Thyroid gland (tissue), 4 donors: ENCODE results near the gene NDUFAF8.

ENCODE experiments used
- POLR2A ChIP-seq, 2 donors: fragments of 450-650 bp; IDR thresholded peaks; one replicate each; pipeline ENCODE4 v1.6.1; 2017; ENCODE audit warnings: antibody characterized with exemption in 2 of 2, mild to moderate bottlenecking in 2 of 2, moderate library complexity in 1 of 2
- TF ChIP-seq, protein P1 (sequence below), 6 experiments: fragments of 200-600 bp in 3 of 6; fragments of 450-650 bp in 3 of 6; sonication (generic) in 3 of 6; IDR thresholded peaks; one replicate each; pipeline ENCODE4 v1.5.1; 2016 to 2019; ENCODE audit warnings: antibody characterized with exemption in 6 of 6, mild to moderate bottlenecking in 2 of 6, inconsistent platforms in 1 of 6, moderate library complexity in 1 of 6

DNA sequence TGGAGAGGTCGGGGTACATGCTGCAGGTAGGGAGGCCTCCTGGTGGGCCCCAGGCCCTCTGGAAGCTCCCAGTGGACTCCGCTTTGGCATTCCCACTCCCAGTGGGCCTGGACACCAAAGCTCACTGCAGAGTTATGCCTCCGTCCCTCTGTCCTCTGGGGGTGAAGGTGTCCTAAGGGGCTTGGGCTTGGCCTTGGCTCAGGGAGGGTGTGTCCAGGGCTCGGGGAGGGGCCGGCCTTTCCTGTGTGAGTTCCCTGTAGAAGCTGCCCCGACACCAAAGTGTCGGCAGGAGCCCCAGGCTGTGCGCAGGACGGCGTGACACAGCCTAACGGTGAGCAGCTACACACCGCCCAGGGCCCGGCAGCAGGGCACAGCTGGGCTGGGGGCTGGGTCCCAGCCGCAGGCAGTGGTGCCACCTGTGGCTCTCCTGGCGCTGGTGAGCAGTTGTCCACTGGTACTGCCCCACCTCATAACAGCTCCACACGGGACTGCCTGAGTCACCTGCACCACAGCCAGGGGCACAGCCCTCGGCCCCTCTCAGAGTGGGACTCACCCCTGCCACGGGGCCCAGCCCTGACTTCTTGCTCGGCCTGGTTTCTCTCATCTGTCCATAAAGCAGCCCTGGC lies 6.4 kb upstream of the NDUFAF8 start:
- TF ChIP-seq, protein P1, sequence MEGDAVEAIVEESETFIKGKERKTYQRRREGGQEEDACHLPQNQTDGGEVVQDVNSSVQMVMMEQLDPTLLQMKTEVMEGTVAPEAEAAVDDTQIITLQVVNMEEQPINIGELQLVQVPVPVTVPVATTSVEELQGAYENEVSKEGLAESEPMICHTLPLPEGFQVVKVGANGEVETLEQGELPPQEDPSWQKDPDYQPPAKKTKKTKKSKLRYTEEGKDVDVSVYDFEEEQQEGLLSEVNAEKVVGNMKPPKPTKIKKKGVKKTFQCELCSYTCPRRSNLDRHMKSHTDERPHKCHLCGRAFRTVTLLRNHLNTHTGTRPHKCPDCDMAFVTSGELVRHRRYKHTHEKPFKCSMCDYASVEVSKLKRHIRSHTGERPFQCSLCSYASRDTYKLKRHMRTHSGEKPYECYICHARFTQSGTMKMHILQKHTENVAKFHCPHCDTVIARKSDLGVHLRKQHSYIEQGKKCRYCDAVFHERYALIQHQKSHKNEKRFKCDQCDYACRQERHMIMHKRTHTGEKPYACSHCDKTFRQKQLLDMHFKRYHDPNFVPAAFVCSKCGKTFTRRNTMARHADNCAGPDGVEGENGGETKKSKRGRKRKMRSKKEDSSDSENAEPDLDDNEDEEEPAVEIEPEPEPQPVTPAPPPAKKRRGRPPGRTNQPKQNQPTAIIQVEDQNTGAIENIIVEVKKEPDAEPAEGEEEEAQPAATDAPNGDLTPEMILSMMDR (IDR thresholded peaks at IDR 0.05), result no peak
- TF ChIP-seq POLR2A (IDR thresholded peaks at IDR 0.05), result no peak
